ENCODE results near the gene SIPA1L3. TPM values are rescaled to one million over a fixed set of nuclear protein-coding genes. Genes with fewer than 3 reads are reported as not detected.

Gene SIPA1L3
- polyA plus RNA-seq, 1 donor from 2014 or later, result 2.8 TPM

GRCh38 chr19:37869766-37870340, 37.2 kb upstream of the SIPA1L3 start:
- Histone ChIP-seq H3K27ac (ENCODE audit: low read length) (no peak overlapping the region), H3F3A (ENCODE audit: insufficient read depth, low read length, poor library complexity, severe bottlenecking) (no peaks in the 10 kb centered on the region), H3K9me3 (ENCODE audit: low read length) (no peaks in the 10 kb centered on the region), H3K36me3 (ENCODE audit: insufficient read depth, low read length) (no peaks in the 10 kb centered on the region), H3K27me3 (ENCODE audit: insufficient read depth, low read depth, low read length) (no peaks in the 10 kb centered on the region), H2AFZ (ENCODE audit: low read depth, low read length) (no peak overlapping the region), H3K4me3 (ENCODE audit: low read length) (no peak overlapping the region), H4K20me1 (ENCODE audit: insufficient read depth) (no peaks in the 10 kb centered on the region), H3K9me2 (ENCODE audit: insufficient read depth, low read length) (no peaks in the 10 kb centered on the region), H3K9ac (ENCODE audit: low read length) (no peak overlapping the region), H3K4me2 (ENCODE audit: low read length) (no peak overlapping the region), H3K79me2 (replicated peaks; ENCODE audit: insufficient read depth, low read length) (no peaks in the 10 kb centered on the region)
- TF ChIP-seq EZH2 (IDR thresholded peaks at IDR 0.05; ENCODE audit: borderline replicate concordance, insufficient read depth, low read length, poor library complexity, severe bottlenecking) (no peak), POLR2AphosphoS5 (IDR thresholded peaks at IDR 0.05) (no peak), SMC3 (conservative IDR thresholded peaks at IDR 0.05; ENCODE audit: poor library complexity) (no peak), MXI1 (conservative IDR thresholded peaks at IDR 0.05; ENCODE audit: poor library complexity, severe bottlenecking) (no peak), EP300 (conservative IDR thresholded peaks at IDR 0.05; ENCODE audit: poor library complexity, severe bottlenecking) (no peak), TAF1 (IDR thresholded peaks at IDR 0.05; ENCODE audit: low read depth) (no peak), RAD21 (conservative IDR thresholded peaks at IDR 0.05) (no peak)
- TF ChIP-seq, protein P1, sequence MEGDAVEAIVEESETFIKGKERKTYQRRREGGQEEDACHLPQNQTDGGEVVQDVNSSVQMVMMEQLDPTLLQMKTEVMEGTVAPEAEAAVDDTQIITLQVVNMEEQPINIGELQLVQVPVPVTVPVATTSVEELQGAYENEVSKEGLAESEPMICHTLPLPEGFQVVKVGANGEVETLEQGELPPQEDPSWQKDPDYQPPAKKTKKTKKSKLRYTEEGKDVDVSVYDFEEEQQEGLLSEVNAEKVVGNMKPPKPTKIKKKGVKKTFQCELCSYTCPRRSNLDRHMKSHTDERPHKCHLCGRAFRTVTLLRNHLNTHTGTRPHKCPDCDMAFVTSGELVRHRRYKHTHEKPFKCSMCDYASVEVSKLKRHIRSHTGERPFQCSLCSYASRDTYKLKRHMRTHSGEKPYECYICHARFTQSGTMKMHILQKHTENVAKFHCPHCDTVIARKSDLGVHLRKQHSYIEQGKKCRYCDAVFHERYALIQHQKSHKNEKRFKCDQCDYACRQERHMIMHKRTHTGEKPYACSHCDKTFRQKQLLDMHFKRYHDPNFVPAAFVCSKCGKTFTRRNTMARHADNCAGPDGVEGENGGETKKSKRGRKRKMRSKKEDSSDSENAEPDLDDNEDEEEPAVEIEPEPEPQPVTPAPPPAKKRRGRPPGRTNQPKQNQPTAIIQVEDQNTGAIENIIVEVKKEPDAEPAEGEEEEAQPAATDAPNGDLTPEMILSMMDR (IDR thresholded peaks at IDR 0.05; ENCODE audit: poor library complexity, severe bottlenecking), result no peak
- TF ChIP-seq, protein P2, sequence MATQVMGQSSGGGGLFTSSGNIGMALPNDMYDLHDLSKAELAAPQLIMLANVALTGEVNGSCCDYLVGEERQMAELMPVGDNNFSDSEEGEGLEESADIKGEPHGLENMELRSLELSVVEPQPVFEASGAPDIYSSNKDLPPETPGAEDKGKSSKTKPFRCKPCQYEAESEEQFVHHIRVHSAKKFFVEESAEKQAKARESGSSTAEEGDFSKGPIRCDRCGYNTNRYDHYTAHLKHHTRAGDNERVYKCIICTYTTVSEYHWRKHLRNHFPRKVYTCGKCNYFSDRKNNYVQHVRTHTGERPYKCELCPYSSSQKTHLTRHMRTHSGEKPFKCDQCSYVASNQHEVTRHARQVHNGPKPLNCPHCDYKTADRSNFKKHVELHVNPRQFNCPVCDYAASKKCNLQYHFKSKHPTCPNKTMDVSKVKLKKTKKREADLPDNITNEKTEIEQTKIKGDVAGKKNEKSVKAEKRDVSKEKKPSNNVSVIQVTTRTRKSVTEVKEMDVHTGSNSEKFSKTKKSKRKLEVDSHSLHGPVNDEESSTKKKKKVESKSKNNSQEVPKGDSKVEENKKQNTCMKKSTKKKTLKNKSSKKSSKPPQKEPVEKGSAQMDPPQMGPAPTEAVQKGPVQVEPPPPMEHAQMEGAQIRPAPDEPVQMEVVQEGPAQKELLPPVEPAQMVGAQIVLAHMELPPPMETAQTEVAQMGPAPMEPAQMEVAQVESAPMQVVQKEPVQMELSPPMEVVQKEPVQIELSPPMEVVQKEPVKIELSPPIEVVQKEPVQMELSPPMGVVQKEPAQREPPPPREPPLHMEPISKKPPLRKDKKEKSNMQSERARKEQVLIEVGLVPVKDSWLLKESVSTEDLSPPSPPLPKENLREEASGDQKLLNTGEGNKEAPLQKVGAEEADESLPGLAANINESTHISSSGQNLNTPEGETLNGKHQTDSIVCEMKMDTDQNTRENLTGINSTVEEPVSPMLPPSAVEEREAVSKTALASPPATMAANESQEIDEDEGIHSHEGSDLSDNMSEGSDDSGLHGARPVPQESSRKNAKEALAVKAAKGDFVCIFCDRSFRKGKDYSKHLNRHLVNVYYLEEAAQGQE (IDR thresholded peaks at IDR 0.05; ENCODE audit: borderline replicate concordance), result no peak

GRCh38 chr19:37872383-37872782, 34.6 kb upstream of the SIPA1L3 start:
- H3K27me3 ChIP-seq (ENCODE audit: insufficient read depth, low read depth, low read length), result no peaks in the 10 kb centered on the region

More at GRCh38 chr19:37872383-37872782, 34.6 kb upstream of the SIPA1L3 start:
- H3K4me2 ChIP-seq (ENCODE audit: low read length), result no peak overlapping the region
- no peak overlapping the region for H2AFZ ChIP-seq (ENCODE audit: low read depth, low read length)
- TF ChIP-seq POLR2AphosphoS5 (IDR thresholded peaks at IDR 0.05) (no peak), RAD21 (conservative IDR thresholded peaks at IDR 0.05) (no peak), SMC3 (conservative IDR thresholded peaks at IDR 0.05; ENCODE audit: poor library complexity) (no peak), EZH2 (IDR thresholded peaks at IDR 0.05; ENCODE audit: borderline replicate concordance, insufficient read depth, low read length, poor library complexity, severe bottlenecking) (no peak), TAF1 (IDR thresholded peaks at IDR 0.05; ENCODE audit: low read depth) (no peak), MXI1 (conservative IDR thresholded peaks at IDR 0.05; ENCODE audit: poor library complexity, severe bottlenecking) (no peak), EP300 (conservative IDR thresholded peaks at IDR 0.05; ENCODE audit: poor library complexity, severe bottlenecking) (no peak)
- TF ChIP-seq, protein P1 (IDR thresholded peaks at IDR 0.05; ENCODE audit: poor library complexity, severe bottlenecking), result no peak
- TF ChIP-seq, protein P2 (IDR thresholded peaks at IDR 0.05; ENCODE audit: borderline replicate concordance), result no peak
- no peaks in the 10 kb centered on the region for H3K9me3 ChIP-seq (ENCODE audit: low read length)
- no peaks in the 10 kb centered on the region for H3F3A ChIP-seq (ENCODE audit: insufficient read depth, low read length, poor library complexity, severe bottlenecking)
- no peaks in the 10 kb centered on the region for H3K79me2 ChIP-seq (replicated peaks; ENCODE audit: insufficient read depth, low read length)
- H3K9me2 ChIP-seq (ENCODE audit: insufficient read depth, low read length), result no peaks in the 10 kb centered on the region
- H3K4me3 ChIP-seq (ENCODE audit: low read length), result no peak overlapping the region
- H3K9ac ChIP-seq (ENCODE audit: low read length), result no peak overlapping the region
- H3K36me3 ChIP-seq (ENCODE audit: insufficient read depth, low read length), result no peaks in the 10 kb centered on the region
- no peak overlapping the region for H3K27ac ChIP-seq (ENCODE audit: low read length)
- H4K20me1 ChIP-seq (ENCODE audit: insufficient read depth), result no peaks in the 10 kb centered on the region

All from neural cell (in vitro differentiated cells).